GM12891 (cell line): ENCODE measurements around the gene MUC5AC.

Source experiments
- POLR2A ChIP-seq: IDR thresholded peaks from 2 replicates; pipeline ENCODE4 v1.6.1; 2011; ENCODE audit warnings: low read depth, low read length, control low read depth
- POLR2AphosphoS5 ChIP-seq: IDR thresholded peaks from 2 replicates; pipeline ENCODE4 v1.6.1; 2011; ENCODE audit warnings: low read depth, low read length, control low read depth
- SPI1 ChIP-seq: IDR thresholded peaks from 2 replicates; pipeline ENCODE4 v1.6.1; 2011; ENCODE audit warnings: low read depth, low read length, control low read depth
- TAF1 ChIP-seq: IDR thresholded peaks from 2 replicates; pipeline ENCODE4 v1.6.1; 2011; ENCODE audit warnings: low read depth, low read length, control low read depth

GRCh38 chr11:1205987-1206331 is 48.2 kb downstream of the MUC5AC start:
- TF ChIP-seq POLR2AphosphoS5 (no peak), POLR2A (no peak), TAF1 (no peak), SPI1 (no peak)
